Activated CD8-positive, alpha-beta T cell treated with anti-CD3 and anti-CD28 coated beads for 36 hours (primary cell): Measurements from ENCODE around the gene CCIN. TPM values are rescaled to one million over a fixed set of nuclear protein-coding genes. Genes with fewer than 3 reads are reported as not detected.
"Not testable (repeated sequence)": the region's sequence is repeated elsewhere in the genome, so short reads cannot be mapped to it uniquely, and the experiment has no call there.

Source experiments
- ATAC-seq: fragments of 200-7000 bp; cut with Tn5 transposase; one replicate; pipeline ENCODE4 v1.10.0; 2021; ENCODE audit warnings: mild to moderate bottlenecking, moderate library complexity
- CTCF ChIA-PET: fragments of 350-600 bp; sonication (Branson Sonifier 250); formaldehyde crosslinking; loops from one replicate; lab custom pipeline; 2021; ENCODE audit warnings: antibody characterized with exemption; lab: Charles Lee
- POLR2A ChIA-PET: fragments of 350-600 bp; sonication (Branson Sonifier 250); formaldehyde crosslinking; loops from one replicate; lab custom pipeline; 2021; ENCODE audit warnings: antibody characterized with exemption; lab: Charles Lee
- DNase-seq: peaks from one replicate; pipeline ENCODE4 v3.0.0-alpha.2; 2020
- H3K27ac Mint-ChIP-seq: one replicate; pipeline ENCODE4 v1.8.0; 2021; ENCODE audit warnings: mild to moderate bottlenecking, mixed read lengths
- H3K27me3 Mint-ChIP-seq: one replicate; pipeline ENCODE4 v1.8.0; 2021; ENCODE audit warnings: mixed read lengths
- H3K36me3 Mint-ChIP-seq: one replicate; pipeline ENCODE4 v1.8.0; 2021; ENCODE audit warnings: low read depth, mixed read lengths
- H3K4me1 Mint-ChIP-seq: one replicate; pipeline ENCODE4 v1.8.0; 2021; ENCODE audit warnings: low read depth, mixed read lengths
- H3K4me3 Mint-ChIP-seq: one replicate; pipeline ENCODE4 v1.8.0; 2021; ENCODE audit warnings: mild to moderate bottlenecking, moderate library complexity, mixed read lengths
- H3K9me3 Mint-ChIP-seq: one replicate; pipeline ENCODE4 v1.8.0; 2021; ENCODE audit warnings: mixed read lengths
- CTCF ChIP-seq: fragments of 200-600 bp; IDR thresholded peaks from one replicate; pipeline ENCODE4 v1.8.0; 2022; ENCODE audit warnings: antibody characterized with exemption, mild to moderate bottlenecking
- intact Hi-C: fragments of 100-400 bp; cut with micrococcal nuclease; formaldehyde crosslinking; loops from one replicate; pipeline ENCODE4 v1.10.0; 2022
- total RNA-seq, 2 experiments: library from RNA; stranded (reverse); gene quantifications; one replicate each; pipeline ENCODE4 v1.2.3, GENCODE V29; 2021

The CCIN gene
- total RNA-seq, 2 experiments from 2014 or later: not detected

- CTCF ChIA-PET: interaction anchor here (1.2 to 1.8 kb wide), 2 partner anchors 26 to 61 kb away, joined by 3 to 11 read pairs; no protein-coding TSS in a partner anchor
- ATAC-seq: no peak
- Mint-ChIP-seq H3K27me3 (no peaks in the 10 kb centered on the region), H3K4me3 (no peak overlapping the region), H3K9me3 (no peaks in the 10 kb centered on the region), H3K27ac (no peak overlapping the region), H3K36me3 (no peaks in the 10 kb centered on the region), H3K4me1 (peaks cover 17% of the 10 kb centered on the region)
- intact Hi-C loops: no loop called here
- no peak for DNase-seq
- POLR2A ChIA-PET: interaction anchor here (1.4 kb wide), 1 partner anchor 11 kb away, joined by 3 read pairs; no protein-coding TSS in a partner anchor
- TF ChIP-seq CTCF: no peak
Observed at GRCh38 chr9:36129139-36129538, 40.0 kb upstream of the CCIN start.

DNA sequence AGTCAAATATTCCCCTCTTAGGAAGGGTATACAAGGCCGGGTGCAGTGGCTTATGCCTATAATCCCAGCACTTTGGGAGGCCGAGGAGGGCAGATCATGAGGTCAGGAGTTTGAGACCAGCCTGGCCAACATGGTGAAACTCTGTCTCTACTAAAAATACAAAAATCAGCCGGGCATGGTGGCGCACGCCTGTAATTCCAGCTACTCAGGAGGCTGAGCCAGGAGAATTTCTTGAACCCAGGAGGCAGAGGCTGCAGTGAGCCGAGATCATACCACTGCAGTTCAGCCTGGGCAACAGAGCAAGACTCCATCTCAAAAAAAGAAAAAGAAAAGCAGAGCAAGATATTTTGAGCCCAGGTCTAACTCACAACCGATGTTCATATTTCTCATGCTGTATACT lies 37.5 kb upstream of the CCIN start:
- peaks cover 12% of the 10 kb centered on the region for H3K4me1 Mint-ChIP-seq
- ATAC-seq, H3K9me3 Mint-ChIP-seq, DNase-seq, H3K36me3 Mint-ChIP-seq, H3K27me3 Mint-ChIP-seq, intact Hi-C loops, POLR2A ChIA-PET, H3K27ac Mint-ChIP-seq, H3K4me3 Mint-ChIP-seq: not testable (repeated sequence)
- CTCF ChIA-PET: interaction anchor here (1.0 to 3.1 kb wide), 5 partner anchors 13 to 94 kb away, joined by 3 to 14 read pairs (median 5); no protein-coding TSS in a partner anchor

GRCh38 chr9:36132086-36132485 lies 37.1 kb upstream of the CCIN start:
- no peak for DNase-seq
- no peak overlapping the region for H3K4me3 Mint-ChIP-seq
- H3K9me3 Mint-ChIP-seq: no peaks in the 10 kb centered on the region
- no peaks in the 10 kb centered on the region for H3K27me3 Mint-ChIP-seq
- no peaks in the 10 kb centered on the region for H3K36me3 Mint-ChIP-seq
- ATAC-seq: no peak
- H3K4me1 Mint-ChIP-seq: peaks cover 14% of the 10 kb centered on the region
- no peak for TF ChIP-seq CTCF
- ChIA-PET POLR2A (no interaction called here), CTCF (interaction anchor here (1.4 to 3.1 kb wide), 3 partner anchors 13 to 29 kb away, joined by 3 to 14 read pairs (median 6); no protein-coding TSS in a partner anchor)
- no peak overlapping the region for H3K27ac Mint-ChIP-seq
- intact Hi-C loops: no loop called here

GRCh38 chr9:36134761-36135505 lies 34.3 kb upstream of the CCIN start:
- Mint-ChIP-seq H3K27ac (no peak overlapping the region), H3K27me3 (no peaks in the 10 kb centered on the region), H3K36me3 (no peaks in the 10 kb centered on the region), H3K4me1 (peaks cover 29% of the 10 kb centered on the region), H3K4me3 (peak overlapping the region; percentile 66), H3K9me3 (no peaks in the 10 kb centered on the region)
- ChIA-PET CTCF (no interaction called here), POLR2A (no interaction called here)
- DNase-seq: no peak
- TF ChIP-seq CTCF: no peak
- intact Hi-C loops: no loop called here
- no peak for ATAC-seq

GRCh38 chr9:36135741-36136271 lies 33.4 kb upstream of the CCIN start:
- ATAC-seq (no peak), DNase-seq (no peak)
- no peak for TF ChIP-seq CTCF
- Mint-ChIP-seq H3K4me3 (peak overlapping the region; percentile 66), H3K27ac (peak overlapping the region; percentile 14), H3K4me1 (peaks cover 37% of the 10 kb centered on the region), H3K36me3 (no peaks in the 10 kb centered on the region), H3K9me3 (no peaks in the 10 kb centered on the region), H3K27me3 (no peaks in the 10 kb centered on the region)
- ChIA-PET POLR2A (interaction anchor here (1.5 to 2.4 kb wide), 3 partner anchors 11 to 34 kb away, joined by 4 to 10 read pairs (median 5); no protein-coding TSS in a partner anchor), CTCF (interaction anchor here (1.5 to 2.8 kb wide), 3 partner anchors 18 to 33 kb away, joined by 3 to 10 read pairs (median 10); no protein-coding TSS in a partner anchor)
- intact Hi-C loops: no loop called here
